Karpas-422 (cell line): ENCODE measurements around the gene RREB1. TPM values are rescaled to one million over a fixed set of nuclear protein-coding genes. Genes with fewer than 3 reads are reported as not detected.

Experiments used
- DNase-seq: peaks from one replicate; pipeline ENCODE4 v3.0.0-alpha.2; 2015
- H2AFZ ChIP-seq: fragments of 200-600 bp; sonication (generic); 2 replicates; pipeline ENCODE4 v1.6.1; 2014; ENCODE audit warnings: antibody characterized with exemption, low read length, mixed read lengths
- H3K27ac ChIP-seq: fragments of 200-600 bp; sonication (generic); 2 replicates; pipeline ENCODE4 v1.5.1; 2014; ENCODE audit warnings: mild to moderate bottlenecking, low read length, moderate library complexity
- H3K27me3 ChIP-seq: fragments of 200-600 bp; sonication (generic); 2 replicates; pipeline ENCODE4 v1.6.1; 2014; ENCODE audit warnings: low read length, mixed read lengths
- H3K36me3 ChIP-seq: fragments of 200-600 bp; sonication (generic); 2 replicates; pipeline ENCODE4 v1.6.1; 2014; ENCODE audit warnings: low read length, mixed read lengths; ENCODE audit not compliant: insufficient read depth
- H3K4me1 ChIP-seq: fragments of 200-600 bp; sonication (generic); 2 replicates; pipeline ENCODE4 v1.6.1; 2014; ENCODE audit warnings: mild to moderate bottlenecking, low read length, mixed read lengths
- H3K4me2 ChIP-seq: fragments of 200-600 bp; sonication (generic); 2 replicates; pipeline ENCODE4 v1.6.1; 2014; ENCODE audit warnings: low read length, low read depth, mild to moderate bottlenecking; ENCODE audit not compliant: poor library complexity, severe bottlenecking
- H3K4me3 ChIP-seq: fragments of 200-600 bp; sonication (generic); 2 replicates; pipeline ENCODE4 v1.5.1; 2014; ENCODE audit warnings: mild to moderate bottlenecking, antibody characterized with exemption, low read length, mixed read lengths
- H3K79me2 ChIP-seq: fragments of 200-600 bp; sonication (generic); 2 replicates; pipeline ENCODE4 v1.6.1; 2014; ENCODE audit warnings: mild to moderate bottlenecking, low read length, mixed read lengths
- H3K9ac ChIP-seq: fragments of 200-600 bp; sonication (generic); 2 replicates; pipeline ENCODE4 v1.6.0; 2014; ENCODE audit warnings: low read length
- H3K9me2 ChIP-seq: fragments of 200-600 bp; sonication (generic), shearing (Covaris generic); replicated peaks from 2 replicates; pipeline ENCODE4 v1.6.0; 2014; ENCODE audit warnings: mild to moderate bottlenecking, low read length, moderate library complexity; ENCODE audit not compliant: insufficient read depth
- H3K9me3 ChIP-seq: fragments of 300-700, 200-600 bp; sonication (generic); 2 replicates; pipeline ENCODE4 v1.6.1; 2014; ENCODE audit warnings: low read length, mixed read lengths
- H4K20me1 ChIP-seq: fragments of 200-600 bp; sonication (generic); 2 replicates; pipeline ENCODE4 v1.6.1; 2014; ENCODE audit warnings: mild to moderate bottlenecking, antibody characterized with exemption, low read length, low read depth; ENCODE audit not compliant: insufficient read depth
- total RNA-seq: library from RNA; depleted of rRNA; stranded (reverse); fragments of >200 nt; shearing (Covaris generic); gene quantifications from 2 replicates; pipeline ENCODE4 v1.2.3, GENCODE V29; 2014; ENCODE audit warnings: low replicate concordance

Gene RREB1
- total RNA-seq, 1 experiment from 2014 or later = 5.0 TPM

GRCh38 chr6:7135755-7136154 lies 28.0 kb downstream of the RREB1 start:
- Histone ChIP-seq H3K36me3 (no peaks in the 10 kb centered on the region), H3K9me3 (no peaks in the 10 kb centered on the region), H3K4me3 (no peak overlapping the region), H3K9me2 (no peaks in the 10 kb centered on the region), H3K9ac (no peak overlapping the region), H3K4me1 (peaks cover 31% of the 10 kb centered on the region), H2AFZ (no peak overlapping the region), H3K27ac (no peak overlapping the region), H4K20me1 (peaks cover 43% of the 10 kb centered on the region), H3K79me2 (no peaks in the 10 kb centered on the region), H3K4me2 (no peak overlapping the region), H3K27me3 (peaks cover 4% of the 10 kb centered on the region; the same call in 1 of the 2 replicates)
- DNase-seq = no peak

GRCh38 chr6:7136859-7137334 lies 29.1 kb downstream of the RREB1 start:
- Histone ChIP-seq H2AFZ (no peak overlapping the region), H3K79me2 (no peaks in the 10 kb centered on the region), H4K20me1 (peaks cover 43% of the 10 kb centered on the region), H3K4me3 (no peak overlapping the region), H3K9me3 (no peaks in the 10 kb centered on the region), H3K9ac (no peak overlapping the region), H3K4me2 (peak overlapping the region; percentile 42), H3K36me3 (no peaks in the 10 kb centered on the region), H3K27ac (no peak overlapping the region), H3K4me1 (peaks cover 37% of the 10 kb centered on the region), H3K9me2 (no peaks in the 10 kb centered on the region), H3K27me3 (peaks cover 4% of the 10 kb centered on the region; the same call in 1 of the 2 replicates)
- DNase-seq = peak; percentile 51

- Histone ChIP-seq H3K27ac (no peak overlapping the region), H3K9me2 (no peaks in the 10 kb centered on the region), H4K20me1 (peaks cover 47% of the 10 kb centered on the region), H3K9me3 (no peaks in the 10 kb centered on the region), H3K4me2 (peak overlapping the region; percentile 42), H3K4me1 (peaks cover 37% of the 10 kb centered on the region), H3K79me2 (no peaks in the 10 kb centered on the region), H3K9ac (no peak overlapping the region), H3K27me3 (peaks cover 4% of the 10 kb centered on the region; the same call in 1 of the 2 replicates), H2AFZ (no peak overlapping the region), H3K36me3 (no peaks in the 10 kb centered on the region), H3K4me3 (no peak overlapping the region)
- DNase-seq = no peak
Observed at GRCh38 chr6:7137335-7138045, 29.7 kb downstream of the RREB1 start.

- Histone ChIP-seq H3K9ac (no peak overlapping the region), H4K20me1 (peaks cover 49% of the 10 kb centered on the region), H2AFZ (no peak overlapping the region), H3K4me1 (peaks cover 37% of the 10 kb centered on the region), H3K27me3 (peaks cover 4% of the 10 kb centered on the region; the same call in 1 of the 2 replicates), H3K79me2 (no peaks in the 10 kb centered on the region), H3K27ac (no peak overlapping the region), H3K9me3 (no peaks in the 10 kb centered on the region), H3K36me3 (no peaks in the 10 kb centered on the region), H3K4me3 (no peak overlapping the region), H3K4me2 (no peak overlapping the region), H3K9me2 (no peaks in the 10 kb centered on the region)
- DNase-seq = no peak
Observed at GRCh38 chr6:7138046-7138531, 30.3 kb downstream of the RREB1 start.

GRCh38 chr6:7138921-7139358 lies 31.2 kb downstream of the RREB1 start:
- H3K4me2 ChIP-seq = no peak overlapping the region
- H4K20me1 ChIP-seq = peaks cover 47% of the 10 kb centered on the region
- no peaks in the 10 kb centered on the region for H3K9me2 ChIP-seq
- H3K27ac ChIP-seq = no peak overlapping the region
- no peak overlapping the region for H2AFZ ChIP-seq
- peaks cover 4% of the 10 kb centered on the region; the same call in 1 of the 2 replicates for H3K27me3 ChIP-seq
- no peak overlapping the region for H3K4me3 ChIP-seq
- DNase-seq = no peak
- H3K79me2 ChIP-seq = no peaks in the 10 kb centered on the region
- no peak overlapping the region for H3K9ac ChIP-seq
- no peaks in the 10 kb centered on the region for H3K36me3 ChIP-seq
- H3K9me3 ChIP-seq = no peaks in the 10 kb centered on the region
- H3K4me1 ChIP-seq = peaks cover 31% of the 10 kb centered on the region

GRCh38 chr6:7139835-7140470 lies 32.2 kb downstream of the RREB1 start:
- no peak overlapping the region for H3K9ac ChIP-seq
- H3K27ac ChIP-seq = no peak overlapping the region
- H3K4me1 ChIP-seq = peaks cover 28% of the 10 kb centered on the region
- peak overlapping the region; percentile 70; the same call in 1 of the 2 replicates for H3K4me3 ChIP-seq
- peaks cover 4% of the 10 kb centered on the region; the same call in 1 of the 2 replicates for H3K27me3 ChIP-seq
- H3K79me2 ChIP-seq = no peaks in the 10 kb centered on the region
- H2AFZ ChIP-seq = no peak overlapping the region
- H3K4me2 ChIP-seq = peak overlapping the region; percentile 89
- no peaks in the 10 kb centered on the region for H3K9me2 ChIP-seq
- DNase-seq = no peak
- H3K9me3 ChIP-seq = no peaks in the 10 kb centered on the region
- H4K20me1 ChIP-seq = peaks cover 47% of the 10 kb centered on the region
- no peaks in the 10 kb centered on the region for H3K36me3 ChIP-seq

- DNase-seq = peak; percentile 80
- H2AFZ ChIP-seq = peak overlapping the region; percentile 34; the same call in 1 of the 2 replicates
- H3K4me1 ChIP-seq = peaks cover 28% of the 10 kb centered on the region
- 0 out of 2 replicates have a peak, but pooled peaks cover under 1% of the 10 kb centered on the region for H3K27me3 ChIP-seq
- H3K36me3 ChIP-seq = no peaks in the 10 kb centered on the region
- H3K9ac ChIP-seq = peak overlapping the region; percentile 68
- peaks cover 46% of the 10 kb centered on the region for H4K20me1 ChIP-seq
- H3K9me2 ChIP-seq = no peaks in the 10 kb centered on the region
- no peaks in the 10 kb centered on the region for H3K9me3 ChIP-seq
- H3K4me2 ChIP-seq = peak overlapping the region; percentile 89
- peak overlapping the region; percentile 70 for H3K4me3 ChIP-seq
- H3K79me2 ChIP-seq = no peaks in the 10 kb centered on the region
- no peak overlapping the region for H3K27ac ChIP-seq
Observed at GRCh38 chr6:7140631-7141378, 33.0 kb downstream of the RREB1 start.
